Measurements from ENCODE around the gene XRCC1.

DNA sequence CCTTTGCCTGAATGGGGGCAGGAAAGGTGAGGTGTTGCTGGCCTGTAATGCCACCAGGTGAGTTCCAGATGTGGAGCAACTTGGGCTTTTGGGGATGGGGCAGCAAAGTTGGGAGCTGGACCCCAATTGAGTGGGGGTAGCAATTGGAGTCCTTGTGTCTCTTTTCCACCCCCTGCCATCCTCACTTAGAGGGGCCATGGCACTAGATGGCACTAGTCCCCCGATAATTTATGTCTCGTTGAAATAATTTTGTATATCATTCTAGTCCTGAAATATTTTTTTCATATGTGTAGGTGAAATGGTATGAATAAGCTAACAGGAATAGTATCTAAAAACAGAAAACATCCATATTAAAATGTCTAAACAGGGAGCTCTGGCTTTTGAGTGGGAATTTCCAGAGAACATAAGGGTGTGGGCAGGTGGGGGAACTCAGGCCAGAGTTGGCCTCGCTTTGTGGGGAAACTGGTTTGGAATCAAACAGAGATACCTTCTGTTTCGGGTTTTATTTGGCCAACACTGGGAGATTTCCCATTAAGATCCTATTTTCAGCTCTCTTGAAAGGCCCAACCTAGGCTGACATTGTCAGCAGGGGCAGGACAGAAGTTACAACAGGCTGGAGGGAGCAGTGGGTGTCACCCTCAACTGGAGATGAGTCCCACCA lies 24.4 kb upstream of the XRCC1 start:
- TF ChIP-seq CTCF (conservative IDR thresholded peaks at IDR 0.05) (no peak), ZFX (IDR thresholded peaks at IDR 0.05) (no peak)

Data from C4-2B (cell line).